NB4 (cell line): ENCODE data around the gene TCF7.

ENCODE experiments used
- DNase-seq: peaks from one replicate; pipeline ENCODE4 v3.0.0; 2010; ENCODE audit warnings: low read depth
- H3K4me3 ChIP-seq: one replicate; pipeline ENCODE4 v1.5.1; 2011; ENCODE audit warnings: mild to moderate bottlenecking, low read depth, low read length, moderate library complexity
- CTCF ChIP-seq: IDR thresholded peaks from one replicate; pipeline ENCODE4 v1.5.1; 2012; ENCODE audit warnings: low read depth, low read length
- MYC ChIP-seq: IDR thresholded peaks from 2 replicates; pipeline ENCODE4 v1.6.1; 2011; ENCODE audit warnings: low read depth, low read length
- POLR2A ChIP-seq: IDR thresholded peaks from 2 replicates; pipeline ENCODE4 v1.6.1; 2011; ENCODE audit warnings: mild to moderate bottlenecking; ENCODE audit not compliant: insufficient read length; ENCODE audit errors: extremely low read depth
- TF ChIP-seq, protein P1 (sequence below): IDR thresholded peaks from 2 replicates; pipeline ENCODE4 v1.6.1; 2011; ENCODE audit warnings: low read depth, low read length

Gene TCF7

DNA sequence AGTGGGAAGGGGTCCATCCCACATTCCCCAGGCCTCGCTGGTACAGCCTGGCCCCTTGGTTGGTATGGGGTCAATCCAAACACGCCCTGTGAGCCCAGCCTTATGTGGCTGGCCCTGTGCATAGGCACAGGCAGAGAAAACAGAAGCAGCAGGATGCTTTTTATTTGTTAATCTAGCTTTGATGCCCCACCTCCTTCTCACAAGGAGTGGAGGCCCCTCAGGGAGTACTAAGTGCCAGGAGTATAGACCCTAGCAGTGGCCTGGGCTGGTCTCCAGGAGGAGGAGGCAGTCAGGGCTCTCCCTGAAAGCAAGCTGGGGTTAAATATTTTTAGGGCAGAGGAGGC is 14.6 kb upstream of the TCF7 start:
- H3K4me3 ChIP-seq: no peak overlapping the region

DNA sequence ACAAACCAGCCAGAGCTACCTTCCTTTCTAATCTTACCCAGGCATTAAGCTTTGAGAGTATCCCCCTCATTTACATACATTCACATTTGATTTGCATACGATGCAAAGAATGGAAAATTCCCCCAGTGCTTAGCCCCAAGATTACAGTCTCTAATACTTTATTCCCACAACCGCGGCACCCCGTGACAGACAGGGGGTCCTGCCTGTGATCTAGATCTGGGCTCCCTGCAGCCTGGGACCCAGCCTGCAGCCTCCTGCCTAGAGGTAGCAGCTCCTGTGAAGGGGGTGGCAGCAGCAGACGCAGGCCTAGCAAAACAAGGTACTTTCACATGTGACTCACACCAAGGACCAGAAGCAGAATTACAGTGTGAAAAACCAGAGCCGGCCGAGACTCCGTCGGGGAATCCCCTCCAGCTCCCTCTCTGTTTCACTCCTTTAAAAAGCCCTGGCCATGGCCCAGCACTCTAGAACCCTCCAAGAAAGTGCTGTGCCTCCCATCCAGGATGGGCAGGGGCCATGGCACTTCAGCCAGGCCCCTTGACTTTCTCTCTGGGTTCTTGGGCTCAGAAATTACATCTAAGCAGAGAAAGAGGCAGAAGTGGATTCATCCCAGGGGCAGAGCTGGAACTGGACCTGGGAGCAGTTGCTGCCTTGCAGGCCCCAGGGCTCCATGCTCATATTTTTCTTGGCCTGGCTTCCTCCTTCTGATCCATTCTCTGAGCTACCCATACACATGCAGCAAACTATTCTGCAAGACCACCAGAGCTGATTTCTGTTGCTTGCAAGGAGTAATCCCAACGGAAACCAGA is 14.0 kb upstream of the TCF7 start:
- DNase-seq: no peak
- TF ChIP-seq MYC (no peak), POLR2A (no peak)
- no peak overlapping the region for H3K4me3 ChIP-seq

More for the DNA sequence above, 14.6 kb upstream of the TCF7 start:
- no peak for DNase-seq
- TF ChIP-seq POLR2A (no peak), CTCF (no peak), MYC (no peak)
- TF ChIP-seq, protein P1, sequence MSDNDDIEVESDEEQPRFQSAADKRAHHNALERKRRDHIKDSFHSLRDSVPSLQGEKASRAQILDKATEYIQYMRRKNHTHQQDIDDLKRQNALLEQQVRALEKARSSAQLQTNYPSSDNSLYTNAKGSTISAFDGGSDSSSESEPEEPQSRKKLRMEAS: no peak

- H3K4me3 ChIP-seq: no peak overlapping the region
- TF ChIP-seq POLR2A (no peak), CTCF (peak; percentile 82), MYC (peak; percentile 25; the same call in 1 of the 2 replicates)
- peak; percentile 64 for DNase-seq
Measured at GRCh38 chr5:134101686-134102439, 12.6 kb upstream of the TCF7 start.

DNA sequence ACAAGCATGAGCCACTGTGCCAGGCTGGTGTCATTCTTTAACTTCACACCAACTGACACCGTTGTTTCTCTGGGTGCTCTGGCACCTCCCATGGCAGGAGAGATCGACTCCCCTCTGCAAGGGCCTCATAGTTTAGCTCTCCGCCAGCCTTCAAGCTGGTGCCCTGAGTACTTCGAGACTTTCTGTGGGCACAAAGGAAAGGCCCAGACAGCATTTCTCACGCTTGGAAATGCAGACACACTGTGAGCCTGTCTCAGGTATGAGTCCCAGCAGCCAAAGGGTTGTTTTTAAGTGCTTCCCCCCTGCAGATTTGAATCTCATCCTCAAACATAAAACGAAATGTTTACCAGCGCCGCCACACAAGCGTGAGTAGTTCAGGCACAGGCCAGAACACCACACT is 11.1 kb upstream of the TCF7 start:
- no peak overlapping the region for H3K4me3 ChIP-seq
- TF ChIP-seq CTCF (no peak), MYC (no peak), POLR2A (no peak)
- TF ChIP-seq, protein P1: no peak
- DNase-seq: no peak

DNA sequence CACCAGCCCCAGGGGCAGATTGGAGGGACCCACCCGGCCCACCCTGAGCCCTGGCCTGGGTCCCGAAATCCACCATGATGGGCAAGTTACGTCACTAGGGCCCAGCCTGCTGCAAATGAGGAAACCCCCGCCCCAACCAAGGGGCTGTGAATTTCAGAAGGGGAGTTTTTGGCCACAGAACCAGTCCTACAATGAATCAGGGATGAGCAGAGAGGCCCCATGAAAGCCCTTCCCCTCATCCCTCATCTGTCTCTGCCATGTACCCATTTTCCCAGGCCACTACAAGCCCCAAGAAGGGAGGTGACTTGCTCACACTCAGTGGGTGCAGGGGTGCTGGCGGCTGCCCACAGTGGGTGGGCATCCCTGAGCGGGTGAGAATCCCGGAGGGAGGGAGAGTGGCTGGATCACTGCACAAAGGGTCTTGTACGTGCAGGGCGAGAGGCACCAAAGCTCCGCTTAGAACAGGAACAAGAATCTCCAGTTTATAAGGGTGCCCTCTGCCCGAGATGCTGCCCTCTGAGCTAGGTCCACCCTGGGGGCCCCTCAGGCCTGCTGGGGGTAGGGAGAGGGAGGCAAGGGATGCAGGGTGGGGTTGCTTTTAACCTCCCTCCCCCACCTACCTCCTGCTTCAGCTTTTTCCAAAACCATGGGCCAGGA is 10.4 kb upstream of the TCF7 start:
- no peak for DNase-seq
- no peak overlapping the region for H3K4me3 ChIP-seq

More for the DNA sequence above, 10.4 kb upstream of the TCF7 start:
- no peak for TF ChIP-seq MYC
- no peak for TF ChIP-seq POLR2A
- TF ChIP-seq, protein P1: no peak
- TF ChIP-seq CTCF: no peak
